H1 (cell line): ENCODE results near the gene TBRG4. TPM values are rescaled to one million over a fixed set of nuclear protein-coding genes. Genes with fewer than 3 reads are reported as not detected.

Experiments used
- CTCF ChIA-PET: fragments of 300-600 bp; sonication (Branson Sonifier 250); formaldehyde crosslinking; loops from one replicate; lab custom pipeline; 2021; ENCODE audit not compliant: partially characterized antibody; lab: Charles Lee
- POLR2A ChIA-PET: fragments of 300-600 bp; sonication (Branson Sonifier 250); formaldehyde crosslinking; loops from one replicate; lab custom pipeline; 2021; ENCODE audit warnings: inconsistent platforms; ENCODE audit not compliant: partially characterized antibody; lab: Charles Lee
- DNase-seq, 2 experiments: peaks; one replicate each; pipeline versions ENCODE4 v3.0.0 to v3.0.0-alpha.2; 2010 to 2022; ENCODE audit warnings: low spot score in 2 of 2, low read depth in 1 of 2, mixed read lengths in 1 of 2
- FAIRE-seq: peaks from 2 replicates; lab custom pipeline; 2011; peaks lifted over from hg19 to GRCh38; lab: Jason Lieb, UNC
- H2AFZ ChIP-seq: 2 replicates; pipeline ENCODE4 v1.8.1; 2012; ENCODE audit warnings: low read length, inconsistent platforms
- H2AK5ac ChIP-seq: 2 replicates; pipeline ENCODE4 v1.6.1; 2013; ENCODE audit warnings: low read depth, low read length
- H2BK120ac ChIP-seq: replicated peaks from 2 replicates; pipeline ENCODE3; 2013; ENCODE audit warnings: low read depth, low read length, inconsistent platforms
- H2BK12ac ChIP-seq: 2 replicates; pipeline ENCODE4 v1.6.1; 2013; ENCODE audit warnings: low read depth, low read length
- H2BK15ac ChIP-seq: 2 replicates; pipeline ENCODE4 v1.6.1; 2013; ENCODE audit warnings: low read length
- H2BK20ac ChIP-seq: 2 replicates; pipeline ENCODE4 v1.6.1; 2013; ENCODE audit warnings: low read length
- H2BK5ac ChIP-seq: 2 replicates; pipeline ENCODE4 v1.6.1; 2013; ENCODE audit warnings: low read depth, low read length
- H3K14ac ChIP-seq: 2 replicates; pipeline ENCODE4 v1.6.1; 2013; ENCODE audit warnings: inconsistent platforms; ENCODE audit not compliant: insufficient read length
- H3K18ac ChIP-seq: 2 replicates; pipeline ENCODE4 v1.6.1; 2013; ENCODE audit warnings: low read length; ENCODE audit errors: extremely low read depth
- H3K23ac ChIP-seq: 2 replicates; pipeline ENCODE4 v1.6.1; 2013; ENCODE audit warnings: inconsistent platforms; ENCODE audit not compliant: insufficient read length
- H3K23me2 ChIP-seq: 2 replicates; pipeline ENCODE4 v1.6.1; 2013; ENCODE audit warnings: low read depth, low read length
- H3K27ac ChIP-seq: 2 replicates; pipeline ENCODE4 v1.6.1; 2011; ENCODE audit warnings: low read depth, low read length, inconsistent platforms
- H3K27me3 ChIP-seq, 4 experiments: replicated peaks in 1 of 4; 1 replicate in 1 of 4; 2 replicates in 3 of 4; pipeline versions ENCODE4 v1.6.1 to v1.8.1; 2011 to 2013; ENCODE audit warnings: low read length in 3 of 4, mild to moderate bottlenecking in 3 of 4, inconsistent platforms in 2 of 4, mixed read lengths in 2 of 4, moderate library complexity in 1 of 4; ENCODE audit not compliant: control insufficient read depth in 3 of 4, insufficient read depth in 3 of 4; ENCODE audit errors: extremely low read depth in 1 of 4
- H3K36me3 ChIP-seq, 4 experiments: 2 replicates each; pipeline versions ENCODE4 v1.6.1 to v1.8.1; 2011 to 2013; ENCODE audit warnings: mild to moderate bottlenecking in 4 of 4, low read length in 3 of 4, moderate library complexity in 2 of 4, control low read depth in 1 of 4, inconsistent platforms in 1 of 4; ENCODE audit not compliant: insufficient read depth in 4 of 4, control insufficient read depth in 2 of 4
- H3K4ac ChIP-seq: replicated peaks from 2 replicates; pipeline ENCODE3; 2013; ENCODE audit warnings: low read length, low read depth, mixed read lengths, inconsistent platforms; ENCODE audit not compliant: insufficient read length
- H3K4me1 ChIP-seq, 4 experiments: replicated peaks in 1 of 4; 1 replicate in 1 of 4; 2 replicates in 3 of 4; pipeline versions ENCODE4 v1.6.1 to v1.8.1; 2011 to 2013; ENCODE audit warnings: low read length in 3 of 4, inconsistent platforms in 2 of 4, mixed read lengths in 1 of 4; ENCODE audit not compliant: insufficient read depth in 4 of 4, control insufficient read depth in 3 of 4
- H3K4me2 ChIP-seq, 2 experiments: 2 replicates each; pipeline versions ENCODE4 v1.6.1 to v1.8.1; 2011 to 2013; ENCODE audit warnings: low read depth in 2 of 2, low read length in 2 of 2, control low read depth in 1 of 2, inconsistent platforms in 1 of 2, mild to moderate bottlenecking in 1 of 2; ENCODE audit not compliant: insufficient read depth in 1 of 2
- H3K4me3 ChIP-seq, 4 experiments: fragments of 200-600, 300-600 bp in 1 of 4; sonication (generic), shearing (Covaris generic), sonication (Bioruptor Twin) in 1 of 4; 2 replicates each; pipeline versions ENCODE4 v1.5.1 to v1.8.1; 2011 to 2016; ENCODE audit warnings: low read length in 4 of 4, low read depth in 3 of 4, control low read depth in 2 of 4, inconsistent platforms in 2 of 4, mild to moderate bottlenecking in 2 of 4, mixed read lengths in 1 of 4, moderate library complexity in 1 of 4; ENCODE audit not compliant: insufficient read depth in 2 of 4; ENCODE audit errors: extremely low read depth in 1 of 4
- H3K56ac ChIP-seq: replicated peaks from 2 replicates; pipeline ENCODE3; 2013; ENCODE audit warnings: low read depth, mild to moderate bottlenecking, mixed read lengths, low read length, inconsistent platforms; ENCODE audit not compliant: insufficient read length
- H3K79me1 ChIP-seq: 2 replicates; pipeline ENCODE4 v1.6.1; 2013; ENCODE audit warnings: low read depth, low read length, control low read depth
- H3K79me2 ChIP-seq, 2 experiments: 2 replicates each; pipeline versions ENCODE4 v1.6.1 to v1.8.1; 2012 to 2013; ENCODE audit warnings: low read length in 2 of 2, mild to moderate bottlenecking in 2 of 2, inconsistent platforms in 1 of 2; ENCODE audit not compliant: insufficient read depth in 2 of 2, control insufficient read depth in 1 of 2
- H3K9ac ChIP-seq, 4 experiments: replicated peaks in 1 of 4; 1 replicate in 1 of 4; 2 replicates in 3 of 4; pipeline versions ENCODE4 v1.6.1 to v1.8.1; 2011 to 2013; ENCODE audit warnings: low read depth in 3 of 4, low read length in 3 of 4, control low read depth in 2 of 4, mild to moderate bottlenecking in 2 of 4, moderate library complexity in 2 of 4, inconsistent platforms in 1 of 4; ENCODE audit errors: extremely low read depth in 1 of 4
- H3K9me3 ChIP-seq, 2 experiments: 2 replicates each; pipeline versions ENCODE4 v1.6.1 to v1.8.1; 2012 to 2013; ENCODE audit warnings: mild to moderate bottlenecking in 2 of 2, moderate library complexity in 2 of 2, control low read depth in 1 of 2, inconsistent platforms in 1 of 2, low read depth in 1 of 2, low read length in 1 of 2, mixed read lengths in 1 of 2; ENCODE audit not compliant: insufficient read depth in 2 of 2
- H4K20me1 ChIP-seq, 2 experiments: replicated peaks in 1 of 2; 2 replicates each; pipeline versions ENCODE3 to v1.8.1; 2011 to 2013; ENCODE audit warnings: inconsistent platforms in 2 of 2, low read length in 2 of 2, mild to moderate bottlenecking in 1 of 2; ENCODE audit not compliant: insufficient read depth in 2 of 2, control insufficient read depth in 1 of 2
- H4K5ac ChIP-seq: 2 replicates; pipeline ENCODE4 v1.6.1; 2013; ENCODE audit warnings: low read length, low read depth, mixed read lengths, inconsistent platforms; ENCODE audit not compliant: insufficient read length
- H4K8ac ChIP-seq: 2 replicates; pipeline ENCODE4 v1.8.0; 2013; ENCODE audit warnings: mild to moderate bottlenecking, moderate library complexity, low read length, inconsistent platforms; ENCODE audit not compliant: insufficient read depth; ENCODE audit errors: extremely low read depth
- H4K91ac ChIP-seq: replicated peaks from 2 replicates; pipeline ENCODE3; 2013; ENCODE audit warnings: low read length, mixed read lengths, inconsistent platforms; ENCODE audit not compliant: insufficient read length
- POLR2A ChIP-seq, 2 experiments: IDR thresholded peaks; 1 replicate in 1 of 2; 2 replicates in 1 of 2; pipeline ENCODE4 v1.6.1; 2011; ENCODE audit warnings: low read depth in 2 of 2, low read length in 2 of 2, mild to moderate bottlenecking in 2 of 2; ENCODE audit errors: control extremely low read depth in 1 of 2
- WGBS, 2 experiments: shearing (Covaris generic) in 1 of 2; methylation state at CpG; one replicate each; pipeline versions ENCODE4 v1.1.6 to v1.1.7; 2013 to 2015; ENCODE audit warnings: low lambda C conversion rate in 2 of 2, mixed read lengths in 2 of 2, inconsistent platforms in 1 of 2, low coverage in 1 of 2, missing lambda C conversion rate in 1 of 2; ENCODE audit not compliant: insufficient replicate concordance in 2 of 2, insufficient coverage in 1 of 2, insufficient read length in 1 of 2; ENCODE audit errors: extremely low coverage in 1 of 2, missing lambda C conversion rate in 1 of 2; 5-methylcytosine and 5-hydroxymethylcytosine counted together
- polyA plus RNA-seq, 7 experiments: library from polyadenylated mRNA; depleted of rRNA in 3 of 7; stranded (reverse) in 5 of 7; unstranded in 2 of 7; fragments of >200 nt in 5 of 7; fragments of 200-250 nt in 2 of 7; gene quantifications; 1 replicate in 5 of 7; 2 replicates in 1 of 7; 4 replicates in 1 of 7; pipeline versions ENCODE4 v1.2.1 to v1.2.3, GENCODE V29; 2011 to 2013; ENCODE audit warnings: missing spikeins in 2 of 7, mixed read lengths in 2 of 7
- total RNA-seq: library from RNA; stranded (reverse); fragmentation: NEBNext Ultra II Directional; extraction: Animal tissue kit (Norgen Biotek cat#: 25700); gene quantifications from 2 replicates; pipeline ENCODE4 v1.2.1, GENCODE V29; 2021
- TF ChIP-seq, protein P1 (sequence below): IDR thresholded peaks from 2 replicates; pipeline ENCODE4 v1.6.1; 2012; ENCODE audit warnings: inconsistent platforms

TBRG4 gene
- total and polyA plus RNA-seq, 2 of the 8 experiments (the other 6 are each of a cell fraction or from before 2014, with no cell fraction given) = 110 to 137 TPM

GRCh38 chr7:45107356-45107755 is 4.1 kb downstream of the TBRG4 start:
- H2BK120ac ChIP-seq = no peak overlapping the region
- no peak overlapping the region for H3K56ac ChIP-seq
- FAIRE-seq = no peak
- no peaks in the 10 kb centered on the region for H3K9me3 ChIP-seq
- peaks cover 16 to 42% of the 10 kb centered on the region in 2 experiments for H4K20me1 ChIP-seq
- no peak overlapping the region for H4K91ac ChIP-seq
- H2BK12ac ChIP-seq = no peak overlapping the region
- TF ChIP-seq, protein P1, sequence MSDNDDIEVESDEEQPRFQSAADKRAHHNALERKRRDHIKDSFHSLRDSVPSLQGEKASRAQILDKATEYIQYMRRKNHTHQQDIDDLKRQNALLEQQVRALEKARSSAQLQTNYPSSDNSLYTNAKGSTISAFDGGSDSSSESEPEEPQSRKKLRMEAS = no peak
- 0 out of 3 replicates have a peak, but pooled peaks of 1 of the 2 experiments have one; percentile 6 for TF ChIP-seq POLR2A (IDR thresholded peaks at IDR 0.05; ENCODE audit: control extremely low read depth in 1 of 2, low read depth in 2 of 2, low read length in 2 of 2)
- H3K4me2 ChIP-seq = no peak overlapping the region
- no peak overlapping the region for H3K9ac ChIP-seq
- no peak overlapping the region for H3K4me3 ChIP-seq
- CTCF ChIA-PET = no interaction called here
- no peak overlapping the region for H2BK15ac ChIP-seq
- no peak overlapping the region for H3K14ac ChIP-seq
- H2BK5ac ChIP-seq = no peak overlapping the region
- H3K23ac ChIP-seq = no peak overlapping the region
- DNase-seq = no peak
- H3K27ac ChIP-seq = no peak overlapping the region
- peaks cover 57 to 70% (median 66%) of the 10 kb centered on the region in 4 experiments for H3K36me3 ChIP-seq
- H3K4ac ChIP-seq = no peak overlapping the region
- 90% methylated on average over 3 of the region's 3 CpGs; no CpG with 5 or more reads in 1 of the 2 experiments for WGBS, 2 experiments
- H3K18ac ChIP-seq = no peak overlapping the region
- H2AFZ ChIP-seq = no peak overlapping the region
- H3K23me2 ChIP-seq = no peaks in the 10 kb centered on the region; the same call in 1 of the 2 replicates
- H3K79me1 ChIP-seq = peaks cover 10% of the 10 kb centered on the region
- no peak overlapping the region for H2AK5ac ChIP-seq
- POLR2A ChIA-PET = interaction anchor here (0.8 to 3.2 kb wide), 2 partner anchors 8 to 119 kb away, joined by 3 to 15 read pairs; no protein-coding TSS in a partner anchor
- H4K5ac ChIP-seq = no peak overlapping the region
- H2BK20ac ChIP-seq = no peak overlapping the region
- no peak overlapping the region for H4K8ac ChIP-seq
- H3K4me1 ChIP-seq = peaks cover 0 to 3% (median under 1%) of the 10 kb centered on the region in 4 experiments; a peak in 2 of 7 replicates
- H3K79me2 ChIP-seq = peaks cover 8 to 50% of the 10 kb centered on the region in 2 experiments
- H3K27me3 ChIP-seq = no peaks in the 10 kb centered on the region
